Loucy (cell line): ENCODE results near the gene CPLANE2.

ENCODE experiments used
- EZH2phosphoT487 ChIP-seq: fragments of 200-600 bp; IDR thresholded peaks from 2 replicates; pipeline ENCODE4 v1.6.1; 2018; ENCODE audit warnings: antibody characterized with exemption, mild to moderate bottlenecking, moderate library complexity, borderline replicate concordance
- TF ChIP-seq, protein P1 (sequence below): fragments of 200-600 bp; sonication (generic); conservative IDR thresholded peaks from 2 replicates; pipeline ENCODE4 v1.5.1; 2014; ENCODE audit warnings: mild to moderate bottlenecking, antibody characterized with exemption, low read length

DNA sequence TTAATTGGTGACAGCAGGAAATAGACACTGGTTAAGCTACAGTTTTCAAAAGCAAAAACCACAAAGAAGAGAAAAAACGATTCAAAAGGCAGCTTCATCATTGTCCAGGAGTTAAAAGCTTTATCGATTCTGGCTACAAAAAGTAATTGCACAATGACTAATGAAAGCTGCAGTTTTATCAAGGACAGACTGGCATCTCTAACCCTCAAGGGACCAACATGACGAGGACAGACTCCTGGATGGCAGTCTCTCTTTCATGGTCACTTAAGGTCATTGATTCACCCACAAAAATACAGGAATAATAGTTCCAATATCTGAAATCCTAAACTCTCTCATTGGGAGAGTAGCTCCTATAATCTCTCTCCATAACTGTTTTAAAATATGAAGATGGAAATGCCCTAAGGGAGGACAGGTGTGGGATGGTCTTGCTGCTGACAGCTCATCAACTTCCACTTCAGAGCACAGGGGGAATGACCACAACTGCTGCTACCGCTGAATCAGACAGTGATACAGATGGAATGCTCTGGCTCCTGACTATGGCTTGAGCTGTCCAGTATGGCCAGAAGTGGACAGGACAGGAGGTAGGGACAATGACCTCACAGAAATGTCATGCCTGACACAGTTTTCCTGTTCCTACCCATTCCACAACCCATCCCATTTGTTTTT is 17.4 kb upstream of the CPLANE2 start:
- TF ChIP-seq, protein P1, sequence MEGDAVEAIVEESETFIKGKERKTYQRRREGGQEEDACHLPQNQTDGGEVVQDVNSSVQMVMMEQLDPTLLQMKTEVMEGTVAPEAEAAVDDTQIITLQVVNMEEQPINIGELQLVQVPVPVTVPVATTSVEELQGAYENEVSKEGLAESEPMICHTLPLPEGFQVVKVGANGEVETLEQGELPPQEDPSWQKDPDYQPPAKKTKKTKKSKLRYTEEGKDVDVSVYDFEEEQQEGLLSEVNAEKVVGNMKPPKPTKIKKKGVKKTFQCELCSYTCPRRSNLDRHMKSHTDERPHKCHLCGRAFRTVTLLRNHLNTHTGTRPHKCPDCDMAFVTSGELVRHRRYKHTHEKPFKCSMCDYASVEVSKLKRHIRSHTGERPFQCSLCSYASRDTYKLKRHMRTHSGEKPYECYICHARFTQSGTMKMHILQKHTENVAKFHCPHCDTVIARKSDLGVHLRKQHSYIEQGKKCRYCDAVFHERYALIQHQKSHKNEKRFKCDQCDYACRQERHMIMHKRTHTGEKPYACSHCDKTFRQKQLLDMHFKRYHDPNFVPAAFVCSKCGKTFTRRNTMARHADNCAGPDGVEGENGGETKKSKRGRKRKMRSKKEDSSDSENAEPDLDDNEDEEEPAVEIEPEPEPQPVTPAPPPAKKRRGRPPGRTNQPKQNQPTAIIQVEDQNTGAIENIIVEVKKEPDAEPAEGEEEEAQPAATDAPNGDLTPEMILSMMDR = no peak
- TF ChIP-seq EZH2phosphoT487 = no peak
